Fibroblast of skin of back (primary cell): ENCODE data around the gene CAMTA1.

Experiments
- DNase-seq: peaks from one replicate; pipeline ENCODE4 v3.0.0-alpha.2; 2013

The CAMTA1 gene

DNA sequence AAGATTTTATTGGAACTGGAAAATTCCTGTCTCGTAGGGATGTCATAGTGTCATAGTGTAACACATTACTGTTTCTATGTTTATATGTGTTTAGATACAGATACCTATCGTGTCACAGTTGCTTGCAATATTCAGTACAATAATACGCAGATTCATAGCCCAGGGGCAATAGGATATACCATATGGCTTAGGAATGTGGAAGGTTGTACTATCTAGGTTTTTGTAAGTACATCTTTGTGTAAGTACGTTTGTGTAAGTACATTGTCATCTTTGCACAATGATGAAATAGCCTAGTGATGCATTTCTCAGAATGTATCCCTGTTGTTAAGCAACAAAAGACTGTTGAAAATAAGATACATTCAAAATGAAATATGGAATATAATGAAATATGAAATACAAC lies 68.9 kb downstream of the CAMTA1 start:
- DNase-seq: no peak

DNA sequence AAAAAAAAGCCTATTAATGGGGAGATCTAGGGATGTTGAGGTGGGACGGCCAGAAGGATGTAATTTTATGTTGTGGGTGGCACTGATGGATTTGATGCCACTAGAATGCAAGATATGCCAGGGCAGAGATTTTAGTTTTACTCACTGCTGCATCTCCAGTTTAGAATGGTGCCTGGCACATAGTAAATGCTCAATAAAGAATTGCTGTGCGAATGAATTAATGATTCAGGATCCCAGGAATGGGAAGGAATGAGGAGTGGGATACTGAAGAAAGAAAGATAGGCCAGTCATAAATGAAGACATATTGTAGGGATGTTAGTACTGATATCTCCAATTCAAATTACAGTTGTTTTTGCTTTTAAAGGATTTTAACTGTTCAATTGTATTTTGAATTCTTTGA lies 72.6 kb downstream of the CAMTA1 start:
- DNase-seq: no peak

DNA sequence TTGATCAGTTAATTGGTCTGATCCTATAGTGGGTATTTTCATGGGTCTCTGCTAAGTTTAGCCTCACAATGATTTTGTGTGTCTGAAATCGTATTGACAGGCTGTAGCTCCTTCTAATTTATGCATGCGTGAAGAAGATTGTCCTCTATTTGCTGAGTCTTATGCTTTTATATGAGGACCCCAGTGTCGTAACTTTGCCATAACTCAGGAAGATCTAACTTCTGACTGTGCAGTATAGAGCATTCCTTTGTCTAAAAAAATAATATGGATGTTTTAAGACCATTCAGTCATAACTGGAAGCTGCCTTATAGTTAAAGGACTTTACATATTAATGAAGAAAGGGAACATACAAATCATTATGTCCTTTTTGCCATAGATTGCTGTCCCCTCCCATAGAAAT lies 73.3 kb downstream of the CAMTA1 start:
- DNase-seq: peak; percentile 67

DNA sequence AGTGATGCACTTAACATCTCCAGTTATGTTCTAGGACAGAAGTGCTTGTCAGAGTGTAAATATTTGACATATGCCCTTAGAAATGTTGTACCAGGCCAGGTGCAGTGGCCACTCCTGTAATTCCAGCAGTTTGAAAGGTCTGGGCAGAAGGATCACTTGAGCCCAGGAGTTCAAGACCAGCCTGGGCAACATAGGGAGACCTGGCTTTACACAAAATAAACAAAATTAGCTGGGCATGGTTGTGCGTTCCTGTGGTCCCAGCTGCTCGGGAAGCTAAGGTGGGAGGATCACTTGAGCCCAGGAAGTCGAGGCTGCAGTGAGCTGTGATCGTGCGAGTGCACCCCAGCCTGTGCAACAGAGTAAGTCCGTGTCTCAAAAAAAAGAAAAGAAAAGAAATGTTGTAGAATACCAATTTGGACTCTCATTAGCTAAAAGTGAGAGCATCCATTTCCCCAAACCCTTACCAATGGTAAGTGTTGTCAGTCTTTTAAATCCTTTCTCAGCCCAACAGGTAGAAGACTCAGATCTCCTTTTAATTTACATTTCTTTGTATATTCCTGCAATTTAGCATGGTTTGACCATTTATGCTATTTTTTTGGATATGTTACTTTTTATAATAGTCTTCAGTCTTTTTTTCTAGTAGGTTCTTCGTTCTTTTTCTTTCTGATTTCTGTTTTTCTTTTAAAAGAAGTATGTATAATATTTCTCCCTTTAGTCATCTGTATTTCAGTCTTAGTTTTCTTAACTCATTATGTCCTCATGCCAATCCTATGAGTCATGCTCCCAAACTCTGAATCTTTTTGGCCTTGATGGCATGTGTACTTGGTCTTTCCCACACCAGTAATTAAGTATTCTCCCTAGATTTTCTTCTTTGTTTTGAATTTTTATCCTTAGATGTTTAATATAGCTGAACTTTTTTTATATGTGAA lies 74.4 kb downstream of the CAMTA1 start:
- DNase-seq: peak; percentile 99

DNA sequence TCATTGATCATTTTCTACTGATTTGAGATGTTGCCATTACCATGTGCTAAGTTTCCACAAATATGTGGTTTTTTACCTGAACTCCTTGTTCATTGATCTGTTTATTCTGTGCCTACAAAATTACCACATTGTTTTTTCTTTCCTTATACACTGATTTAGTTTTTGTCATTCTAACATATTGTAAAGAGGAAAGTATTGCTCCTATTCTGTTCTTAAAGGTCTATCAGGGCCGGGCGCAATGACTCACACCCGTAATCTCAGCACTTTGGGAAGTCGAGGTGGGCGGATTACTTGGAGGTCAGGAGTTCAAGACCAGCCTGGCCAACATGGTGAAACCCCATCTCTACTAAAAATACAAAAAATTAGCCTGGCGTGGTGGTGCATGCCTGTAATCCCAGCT lies 75.1 kb downstream of the CAMTA1 start:
- peak; percentile 58 for DNase-seq

DNA sequence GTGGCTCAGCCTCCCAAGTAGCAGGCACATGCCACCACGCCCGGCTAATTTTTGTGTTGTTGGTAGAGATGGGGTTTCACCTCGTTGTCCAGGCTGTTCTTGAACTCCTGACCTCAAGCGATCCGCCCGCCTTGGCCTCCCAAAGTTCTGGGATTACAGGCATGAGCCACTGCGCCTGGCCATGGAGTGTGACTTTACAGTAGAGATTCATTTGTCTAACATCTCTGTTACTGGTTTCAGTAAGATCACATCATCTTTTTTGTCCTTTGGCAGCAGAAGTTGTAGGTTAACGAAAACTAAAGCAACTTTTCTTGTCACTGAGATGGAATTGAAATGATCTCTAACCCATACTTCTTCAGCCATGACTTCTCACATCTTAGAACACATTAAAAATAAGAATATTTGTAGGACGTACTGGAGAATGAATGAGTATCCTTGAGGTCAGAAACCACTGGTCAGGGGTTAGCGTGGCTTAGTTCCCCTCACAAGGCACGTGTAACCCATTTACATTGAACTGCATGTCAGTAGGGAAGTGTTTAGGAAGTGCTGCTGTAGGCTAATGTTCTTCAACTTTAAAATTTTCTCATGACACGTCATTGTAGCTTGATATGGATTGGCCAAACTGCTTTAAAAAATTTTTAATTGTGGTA lies 75.9 kb downstream of the CAMTA1 start:
- DNase-seq: no peak

DNA sequence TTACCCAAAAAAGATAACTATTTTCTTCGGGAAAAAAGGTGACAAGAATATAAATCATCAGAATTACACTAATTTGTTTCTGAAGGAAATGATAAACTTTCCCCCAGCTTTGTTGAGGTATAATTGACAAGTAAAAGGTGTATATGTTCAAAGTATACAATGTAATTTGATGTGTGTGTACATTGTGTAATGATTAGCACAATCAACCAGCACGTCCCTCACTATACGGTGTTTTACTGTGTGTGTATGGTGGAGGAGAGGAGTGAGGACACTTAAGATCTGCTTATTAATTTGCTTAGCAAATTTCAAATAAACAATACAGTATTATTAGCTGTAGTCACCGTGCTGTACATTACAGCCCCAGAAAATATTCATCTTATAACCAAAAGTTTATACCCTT lies 77.7 kb downstream of the CAMTA1 start:
- DNase-seq: no peak

DNA sequence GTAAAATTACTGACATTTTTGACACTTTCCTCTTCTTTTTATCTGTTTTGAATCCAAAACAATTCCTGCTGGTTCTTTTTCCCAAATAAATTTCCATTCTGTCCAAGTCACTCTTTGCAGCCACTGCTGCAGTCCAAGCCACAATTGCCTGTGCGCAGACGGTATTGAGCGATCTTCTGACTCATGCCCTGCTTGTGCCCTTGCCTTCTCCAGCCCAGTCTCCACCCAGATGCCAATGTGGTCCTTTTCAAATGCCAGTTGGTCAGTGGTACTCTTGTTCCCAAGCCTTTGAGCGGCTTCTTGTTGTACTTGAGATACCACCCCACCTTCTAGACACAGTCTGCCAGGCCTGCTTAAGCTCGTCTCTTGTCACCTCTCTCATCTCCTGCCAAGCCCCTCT lies 78.9 kb downstream of the CAMTA1 start:
- DNase-seq: peak; percentile 11

DNA sequence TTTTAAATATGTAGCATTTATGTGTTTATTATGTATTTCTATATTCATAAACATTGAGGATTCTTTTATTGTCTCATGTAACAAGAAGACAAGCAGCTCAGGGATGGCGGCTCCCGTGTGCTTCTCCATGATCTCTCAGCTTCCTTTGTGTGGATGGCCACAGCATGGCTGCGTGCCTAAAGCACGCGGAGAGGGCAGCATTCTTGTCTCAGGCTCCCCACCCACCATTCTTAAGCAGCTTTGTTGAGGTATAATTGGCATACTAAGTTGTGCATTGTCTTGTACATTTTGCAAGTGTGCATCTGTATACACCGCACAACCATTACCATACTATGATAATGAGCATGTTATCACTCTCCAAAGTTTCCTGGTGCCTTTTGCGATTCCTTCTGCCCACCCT lies 81.6 kb downstream of the CAMTA1 start:
- no peak for DNase-seq

DNA sequence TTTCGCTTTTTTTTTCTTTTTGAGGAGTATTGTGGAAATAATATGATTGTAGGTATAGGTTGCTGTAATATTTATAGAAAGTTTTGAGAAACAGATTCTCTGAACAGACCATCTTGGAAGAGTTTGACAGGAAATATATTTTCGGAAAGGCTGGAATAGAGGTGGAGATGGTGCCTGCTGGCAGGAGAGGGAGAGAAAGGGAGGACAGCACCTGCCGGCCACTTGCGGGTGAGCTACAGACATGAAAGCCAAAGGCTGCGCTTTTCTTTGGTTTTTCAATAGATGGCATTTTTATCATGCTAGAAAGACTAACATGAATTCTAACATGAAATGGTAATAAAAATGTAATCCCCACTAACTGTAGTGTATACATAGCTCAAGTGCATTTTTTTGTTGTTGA lies 82.1 kb downstream of the CAMTA1 start:
- no peak for DNase-seq

DNA sequence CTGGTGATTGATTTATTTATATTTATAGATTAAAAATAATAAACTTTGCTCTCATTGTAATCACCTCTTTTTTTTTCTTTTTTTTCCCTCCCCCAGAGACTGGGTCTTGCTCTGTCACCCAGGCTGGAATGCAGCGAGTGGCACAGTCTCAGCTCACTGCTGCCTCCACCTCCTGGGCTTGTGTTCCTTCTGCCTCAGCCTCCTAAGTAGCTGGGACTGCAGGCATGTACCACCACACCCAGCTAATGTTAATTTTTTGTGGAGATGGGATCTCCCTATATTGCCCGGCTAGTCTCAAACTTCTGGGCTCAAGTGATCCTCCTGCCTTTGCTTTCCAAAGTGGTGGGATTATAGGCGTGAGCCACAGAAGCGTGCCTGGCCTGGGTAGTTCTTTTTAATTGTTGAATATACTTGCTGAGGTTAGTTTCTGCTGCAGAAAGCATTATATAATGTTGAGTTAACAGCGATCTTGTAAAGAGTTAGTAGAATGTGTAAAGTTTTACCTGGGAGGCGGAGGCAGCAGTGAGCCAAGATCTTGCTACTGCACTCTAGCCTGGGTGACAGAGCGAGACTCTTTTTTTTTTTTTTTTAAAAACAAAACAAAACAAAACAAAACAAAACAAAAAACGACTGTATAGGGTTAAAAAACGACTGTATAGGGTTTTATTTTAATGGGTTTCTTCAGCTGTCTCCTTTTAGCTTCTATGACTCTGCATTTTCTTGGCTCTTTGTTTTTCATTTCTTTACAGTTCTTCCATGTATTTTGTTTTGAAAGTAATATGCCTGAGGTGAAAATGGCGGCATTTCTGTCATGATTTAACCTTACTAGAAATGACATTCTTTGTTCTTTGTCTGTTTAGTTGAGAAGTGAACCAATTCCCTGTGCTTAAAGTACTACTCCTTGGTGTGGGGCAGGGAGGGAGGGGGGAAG lies 82.7 kb downstream of the CAMTA1 start:
- DNase-seq: peak; percentile 42

DNA sequence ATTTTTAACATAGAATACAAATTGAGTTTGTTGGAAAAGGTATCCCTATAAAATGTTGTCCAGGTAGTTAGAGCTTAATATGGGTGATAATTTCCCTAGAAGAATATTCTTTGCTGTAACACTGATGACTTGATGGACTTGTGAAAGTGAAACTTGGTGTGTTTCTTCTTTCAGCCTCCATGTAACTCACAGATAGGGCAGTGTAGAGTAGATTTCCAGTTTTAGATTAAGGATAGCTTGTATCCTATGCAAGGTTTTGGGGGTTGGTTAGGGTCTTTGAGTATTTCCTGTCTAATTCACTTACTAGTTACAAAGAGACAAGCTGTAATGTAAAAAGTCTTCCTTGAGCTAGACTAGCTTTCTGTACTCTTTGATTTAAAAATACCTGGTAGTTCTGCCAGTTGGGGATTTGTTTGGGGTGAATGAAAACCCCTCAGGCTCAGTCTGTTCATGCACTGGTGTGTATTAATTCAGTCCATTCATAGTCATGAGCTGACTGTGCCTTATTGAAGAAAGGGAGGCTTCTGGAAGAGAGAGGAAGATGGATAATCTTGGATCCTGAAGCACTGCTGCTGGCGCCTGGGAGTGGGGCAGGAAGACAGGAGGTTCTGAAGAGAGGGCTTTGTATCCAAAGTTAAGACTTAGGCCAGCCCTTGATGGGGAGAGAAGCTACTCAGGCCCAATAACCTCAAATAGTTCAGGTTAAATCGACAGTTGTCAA lies 83.6 kb downstream of the CAMTA1 start:
- no peak for DNase-seq

DNA sequence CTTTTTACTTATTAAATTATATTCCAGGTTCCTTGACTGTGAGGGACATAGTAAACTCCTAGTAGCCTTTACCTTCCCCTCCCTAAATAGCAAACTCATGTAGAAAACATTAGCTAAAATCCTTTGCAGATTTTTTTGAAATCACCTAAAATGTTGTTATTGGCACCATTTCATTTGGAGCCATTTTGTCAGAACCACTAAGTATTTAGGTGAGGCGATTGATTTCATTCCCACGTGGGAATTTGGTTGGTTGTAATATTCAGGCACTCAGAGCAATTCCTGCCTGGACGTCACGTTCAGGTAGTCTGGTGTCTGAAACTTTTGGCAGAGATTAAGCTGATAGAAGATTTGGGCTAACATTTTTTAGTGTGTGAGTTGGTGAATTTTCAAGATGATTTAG lies 84.3 kb downstream of the CAMTA1 start:
- DNase-seq: no peak

DNA sequence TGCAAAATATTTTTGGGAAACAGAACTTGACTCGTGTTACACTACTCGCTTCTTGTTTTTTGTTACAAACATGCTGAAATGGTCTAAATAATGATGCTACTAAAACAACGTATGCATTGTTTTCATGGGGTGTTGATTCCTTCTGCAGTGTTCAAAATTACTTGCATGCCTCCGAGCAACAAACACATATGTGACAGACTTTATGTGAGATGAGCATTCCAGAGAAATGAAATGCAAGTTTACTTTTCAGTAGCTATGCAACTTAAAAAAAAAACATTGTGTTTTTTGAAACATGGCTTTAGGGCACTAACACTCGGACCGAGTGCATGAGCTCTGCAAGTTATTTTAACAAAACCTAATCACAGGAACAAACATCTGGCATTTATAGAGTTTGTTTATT lies 84.8 kb downstream of the CAMTA1 start:
- DNase-seq: peak; percentile 57

DNA sequence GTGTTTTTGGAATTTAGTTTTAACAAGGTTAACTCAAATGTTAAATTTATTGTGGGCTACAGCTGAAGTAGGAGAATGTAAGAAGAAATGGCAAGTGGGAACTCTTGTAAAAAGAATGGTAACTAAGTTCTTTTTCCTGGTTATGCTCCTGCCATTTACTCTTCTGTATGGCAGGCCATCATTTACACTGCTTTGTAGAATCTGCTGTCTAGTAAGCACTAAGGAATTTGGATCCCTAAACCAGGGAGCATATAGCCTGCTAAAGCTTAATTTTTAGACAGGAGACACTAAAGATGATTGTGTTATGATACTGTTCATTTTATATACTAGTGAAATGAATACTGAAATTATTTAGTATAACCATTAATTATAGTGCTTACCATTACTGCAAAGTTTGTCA lies 85.3 kb downstream of the CAMTA1 start:
- DNase-seq: peak; percentile 69

DNA sequence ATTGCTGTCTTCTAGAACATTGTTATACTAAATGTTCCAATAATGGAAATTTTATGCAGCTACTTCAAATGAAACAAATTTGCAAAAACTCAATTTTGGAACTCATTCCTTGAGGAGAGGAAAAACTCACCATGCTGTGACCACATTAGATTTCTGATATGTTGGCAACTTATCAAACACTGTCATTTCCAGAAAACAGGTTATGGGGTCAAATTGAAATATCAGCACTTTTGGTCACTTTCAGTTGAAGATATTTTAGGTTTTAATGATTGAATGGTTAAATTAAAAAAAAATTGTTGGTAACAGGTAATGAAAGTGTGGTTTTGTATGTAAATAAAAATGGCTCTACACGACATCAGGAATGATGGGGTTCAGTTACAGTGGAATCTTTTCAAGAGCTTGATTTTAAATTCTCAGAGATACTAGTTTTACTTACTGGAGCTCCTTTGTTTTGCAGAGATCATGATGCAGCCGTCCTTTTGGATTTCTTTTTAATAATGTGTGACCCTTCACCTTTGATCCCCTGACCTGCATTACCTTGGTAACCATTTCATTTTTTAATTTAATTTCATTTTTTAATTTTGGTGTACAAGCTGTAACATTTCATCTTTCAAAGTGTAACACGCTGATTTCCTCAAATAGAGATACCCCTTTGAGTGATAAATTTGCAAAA lies 86.2 kb downstream of the CAMTA1 start:
- no peak for DNase-seq

DNA sequence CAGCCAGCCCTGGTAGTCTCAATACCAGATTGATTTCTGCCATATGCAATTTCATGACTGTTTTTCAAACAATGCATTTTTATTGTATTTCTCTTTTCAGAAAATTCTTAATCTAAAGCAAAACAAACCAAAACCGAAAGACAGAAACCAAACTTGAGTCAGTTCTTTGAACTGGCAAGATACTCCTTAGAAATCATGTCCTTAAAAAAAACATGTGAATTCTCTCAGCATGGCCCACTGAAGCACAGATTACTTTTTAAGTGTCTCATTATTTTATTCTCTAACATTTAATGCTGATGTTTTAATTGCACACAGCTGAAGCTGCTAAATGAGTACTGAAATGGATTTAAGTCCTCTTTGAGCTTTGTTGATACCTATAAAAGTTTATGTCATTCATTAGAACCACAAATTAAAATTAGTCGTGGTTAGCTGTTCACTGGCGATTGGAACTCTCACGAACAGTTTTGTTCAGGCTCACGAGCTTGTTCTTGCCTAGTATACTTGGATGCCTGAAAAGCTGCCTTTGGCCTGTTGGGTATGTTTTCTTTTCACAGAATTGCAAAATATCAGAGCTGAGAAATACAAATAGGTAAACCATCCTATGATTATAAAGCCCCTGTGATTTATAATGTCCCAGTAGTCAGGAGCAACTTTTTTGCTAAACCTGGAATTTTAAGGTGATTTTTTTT lies 87.5 kb downstream of the CAMTA1 start:
- peak; percentile 44 for DNase-seq

DNA sequence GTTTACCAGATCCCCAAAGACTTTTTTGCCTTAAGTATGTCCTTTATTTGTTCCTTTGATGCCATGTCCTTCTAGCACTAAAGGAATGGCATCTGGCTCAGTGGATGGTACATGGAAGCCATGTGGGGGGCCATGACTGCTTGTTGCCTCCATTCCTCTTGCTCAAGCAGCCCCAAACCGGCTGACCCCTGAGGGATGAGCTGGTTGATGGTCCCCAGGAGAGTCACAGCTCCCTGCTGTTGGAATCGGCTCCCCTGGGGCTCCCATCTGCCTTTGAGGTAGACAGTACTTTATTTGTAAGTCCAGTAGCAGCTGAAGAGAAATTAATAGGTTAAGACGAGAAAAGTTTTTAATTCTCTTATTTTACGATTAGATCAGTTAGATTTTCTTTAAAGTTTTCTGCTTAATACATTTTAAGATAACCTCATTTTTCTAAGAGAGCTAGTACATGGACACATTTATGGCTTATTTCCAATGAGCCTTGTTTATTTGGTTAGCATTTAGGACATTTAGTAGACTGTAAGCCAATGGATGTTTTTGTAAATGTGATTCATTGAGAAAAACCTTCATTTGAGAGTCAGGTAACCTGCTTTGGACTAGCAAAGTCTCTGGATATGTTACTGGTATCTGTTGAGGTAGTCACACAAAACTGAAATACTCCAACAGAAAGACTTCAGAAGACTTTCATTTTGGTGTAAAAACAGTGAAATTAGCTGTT lies 88.2 kb downstream of the CAMTA1 start:
- DNase-seq: peak; percentile 21

DNA sequence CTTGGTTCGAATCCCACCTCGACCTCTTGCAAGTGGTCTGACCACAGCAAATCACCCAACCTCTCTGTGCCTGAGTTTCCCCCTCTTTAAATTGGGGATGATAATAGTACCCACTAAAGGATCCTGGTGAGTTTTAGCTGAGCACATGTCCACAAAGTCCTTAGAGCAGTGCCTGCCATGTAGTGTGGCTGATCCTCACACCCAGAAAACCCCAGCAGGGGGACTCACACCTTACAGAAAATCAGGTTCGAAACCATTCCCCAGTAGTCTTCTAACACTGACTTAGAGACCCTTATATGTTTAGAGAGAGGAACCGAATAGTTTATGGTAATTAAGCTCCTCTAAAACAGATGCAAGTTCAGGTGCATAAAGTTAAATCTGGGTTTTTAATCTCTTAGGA lies 89.0 kb downstream of the CAMTA1 start:
- no peak for DNase-seq

DNA sequence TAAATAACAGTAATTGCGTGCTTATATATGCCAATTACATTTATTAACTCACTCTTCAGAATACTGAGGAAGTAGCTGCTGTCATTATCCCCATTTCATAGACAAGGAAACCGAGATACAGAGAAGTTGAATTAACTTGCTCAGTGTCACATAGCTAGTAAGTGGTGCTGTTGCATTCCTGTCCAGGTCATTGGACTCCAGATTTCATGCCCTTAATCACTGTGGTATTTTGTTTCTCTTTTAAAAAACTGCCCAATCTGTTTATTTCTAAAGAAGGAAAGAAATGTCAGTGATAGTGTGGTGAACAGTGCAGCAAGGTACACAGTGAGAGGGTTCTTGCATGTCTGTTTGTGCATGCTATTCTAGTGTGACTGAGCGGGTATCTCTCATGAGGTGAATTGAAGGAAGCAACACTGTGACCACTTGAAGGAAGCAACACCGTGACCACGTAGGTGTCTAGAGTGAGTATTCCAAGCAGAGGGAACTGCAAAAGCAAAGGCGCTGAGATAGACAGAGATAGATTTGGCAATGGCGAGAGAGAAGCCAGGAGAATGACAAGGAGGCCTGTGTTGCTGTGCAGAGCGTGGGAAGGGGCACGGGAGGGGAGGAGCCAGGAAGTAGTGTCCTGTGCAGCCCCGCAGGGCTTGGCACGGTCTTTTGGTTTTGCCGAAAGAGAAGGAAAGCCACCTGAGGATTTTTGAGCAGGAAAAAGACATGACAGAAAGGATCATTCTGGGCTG lies 95.9 kb downstream of the CAMTA1 start:
- no peak for DNase-seq
